ENCODE data around the gene TNFSF10.

TNFSF10 gene

DNA sequence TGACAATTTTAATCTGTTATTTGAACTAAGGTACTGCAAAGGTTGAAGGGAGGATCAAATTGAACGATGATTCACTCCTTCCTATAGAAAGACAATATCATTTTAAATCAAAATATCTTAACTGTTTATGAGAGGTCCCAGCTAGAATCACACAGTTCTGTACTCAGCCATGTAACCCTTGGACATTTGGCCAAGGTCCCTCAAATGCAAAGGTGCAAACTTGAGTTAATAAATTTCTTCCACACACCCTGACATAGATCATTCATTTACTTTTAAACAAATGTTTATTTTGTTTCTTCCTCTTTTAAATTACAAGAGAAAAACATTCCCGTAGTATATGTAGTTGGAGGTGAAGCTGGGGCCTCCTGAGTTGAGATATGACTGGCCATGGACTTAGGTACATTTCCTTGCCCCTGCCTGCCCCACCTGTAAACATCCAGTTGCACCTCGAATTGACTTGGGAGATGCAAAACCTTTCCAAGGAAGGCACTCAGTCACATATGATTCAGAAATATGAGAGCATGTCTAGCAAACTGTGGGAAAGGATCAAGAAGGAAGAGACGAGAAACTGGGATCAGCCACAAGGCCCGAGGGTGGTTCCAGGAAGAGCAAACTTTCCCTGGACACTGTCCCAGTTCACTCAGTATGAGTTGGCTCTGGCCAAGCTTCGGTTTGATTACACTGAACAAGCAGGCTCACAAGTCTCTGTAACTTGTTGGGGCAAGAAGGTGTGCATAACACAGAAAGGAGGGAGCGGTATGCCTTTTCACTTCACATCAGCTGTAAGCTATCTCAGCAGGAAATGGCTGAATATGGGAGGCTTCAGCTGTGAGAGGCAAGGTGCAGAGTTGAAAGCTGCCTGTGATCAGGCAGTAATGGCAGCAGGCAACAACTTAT is 6.7 kb downstream of the TNFSF10 start:
- no peak for DNase-seq (ENCODE audit: low read depth)

DNA sequence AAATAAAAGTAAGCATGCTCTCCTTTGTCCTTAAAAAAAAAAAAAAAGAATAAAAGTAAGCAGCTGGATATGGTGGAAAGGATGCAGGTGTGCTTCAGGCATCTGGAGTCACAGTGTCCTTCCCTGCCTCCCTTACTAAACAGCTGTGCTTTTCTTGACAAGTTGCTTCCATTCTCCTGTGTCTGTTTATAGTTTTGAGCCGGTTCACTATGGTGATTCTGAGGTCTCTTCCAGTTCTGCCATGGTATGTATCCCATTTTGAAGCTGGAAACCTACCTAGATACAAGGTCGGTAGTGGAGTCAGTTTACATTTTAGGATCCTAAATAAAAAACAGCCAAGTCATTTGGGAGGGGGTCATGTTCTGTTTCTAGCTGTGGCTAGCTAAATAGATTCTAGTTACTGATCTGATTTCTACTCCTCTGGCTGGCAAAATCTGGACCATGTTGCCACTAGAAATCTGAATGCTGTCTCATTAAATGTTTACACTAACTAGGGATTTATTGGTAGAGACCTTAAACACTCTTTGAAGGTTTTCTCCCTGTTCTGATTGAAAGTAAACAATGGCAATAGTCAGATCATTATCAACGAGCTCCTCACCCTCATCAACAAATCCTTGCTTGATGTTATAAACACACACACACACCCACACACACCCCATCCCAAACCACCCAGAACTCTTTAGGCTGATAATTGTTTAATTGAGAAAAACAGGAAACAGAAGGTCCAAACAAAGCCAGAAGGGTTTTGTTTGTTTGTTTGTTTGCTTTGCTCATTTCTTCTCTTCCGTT is 7.9 kb downstream of the TNFSF10 start:
- no peak for DNase-seq (ENCODE audit: low read depth)

DNA sequence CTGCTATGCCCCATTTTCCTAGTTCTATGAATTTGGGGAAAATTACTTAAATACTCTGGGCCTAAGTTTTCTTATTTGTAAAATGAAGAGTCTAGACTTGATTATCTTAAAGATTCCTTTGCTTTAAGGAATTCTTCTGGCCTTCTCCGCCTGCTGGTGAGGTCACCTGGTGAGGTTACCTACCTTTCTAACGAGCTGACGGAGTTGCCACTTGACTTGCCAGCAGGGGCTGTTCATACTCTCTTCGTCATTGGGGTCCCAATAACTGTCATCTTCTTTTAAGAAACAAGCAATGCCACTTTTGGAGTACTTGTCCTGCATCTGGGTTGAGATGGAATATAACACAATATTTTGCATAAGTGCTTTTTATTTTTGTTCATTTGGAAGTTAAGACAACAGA is 8.6 kb downstream of the TNFSF10 start:
- no peak for DNase-seq (ENCODE audit: low read depth)

DNA sequence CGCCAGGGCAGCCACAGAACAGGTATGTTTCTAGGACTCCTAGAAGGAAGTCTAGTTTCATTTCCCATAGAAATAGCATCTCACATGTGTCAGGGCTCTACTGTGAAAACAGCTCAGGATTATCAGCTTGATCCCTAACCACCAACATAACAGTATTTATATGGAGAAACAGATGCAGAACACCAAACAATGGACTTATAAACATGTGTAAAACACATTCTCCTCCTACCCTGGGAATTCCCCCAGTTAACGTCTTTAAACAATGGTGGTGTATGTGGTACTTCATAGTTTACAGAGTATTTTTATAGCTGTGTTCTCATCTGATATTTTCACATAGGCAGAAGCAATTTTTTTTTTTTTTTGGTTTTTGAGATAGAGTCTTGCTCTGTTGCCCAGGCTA is 9.7 kb downstream of the TNFSF10 start:
- no peak for DNase-seq (ENCODE audit: low read depth)

DNA sequence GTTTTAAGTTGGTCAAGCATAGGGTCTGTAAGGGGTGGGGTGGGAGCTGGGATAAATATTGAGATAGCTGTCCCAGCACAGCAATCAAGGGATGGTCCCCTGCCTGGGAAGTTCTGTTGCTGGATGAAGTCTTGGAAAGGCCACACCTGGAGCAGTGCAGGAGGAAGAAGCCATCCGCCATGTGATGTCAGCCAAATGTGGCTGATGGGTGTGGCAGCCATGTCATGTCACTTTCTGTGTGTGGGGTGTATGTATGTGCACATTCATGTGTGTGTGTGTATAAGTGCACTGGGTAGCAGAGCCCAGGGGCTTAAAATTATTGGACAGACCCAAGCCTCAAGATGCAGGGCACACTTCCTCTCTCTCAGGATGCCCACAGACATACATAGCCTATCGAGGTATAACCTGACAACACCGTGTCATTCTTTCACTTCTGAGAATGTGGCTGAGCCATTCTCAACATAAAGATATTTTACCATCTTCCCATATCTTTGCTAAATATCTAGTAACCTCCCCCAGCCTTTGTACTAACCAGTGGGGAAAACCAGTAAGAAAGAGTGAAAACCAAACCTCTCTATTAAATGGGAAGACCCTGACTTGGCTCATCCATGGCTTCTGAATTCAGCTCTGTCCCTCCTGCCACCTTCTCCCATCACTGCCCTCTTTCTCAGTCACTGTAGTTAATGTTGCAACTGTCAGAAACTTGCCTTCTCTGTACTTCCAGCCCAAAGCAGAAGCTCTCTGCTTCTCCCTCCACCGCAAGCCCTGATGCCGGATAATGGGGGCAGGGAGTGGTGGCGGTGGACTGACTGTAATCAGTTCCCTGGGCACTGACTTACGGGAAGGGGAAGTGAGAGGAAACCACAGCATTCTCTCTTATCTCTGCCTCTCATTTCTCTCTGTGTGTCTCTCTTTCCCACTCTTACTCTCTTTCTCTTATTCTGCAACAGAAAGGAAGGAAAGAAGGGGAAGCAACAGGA is 11.2 kb downstream of the TNFSF10 start:
- no peak for DNase-seq (ENCODE audit: low read depth)

DNA sequence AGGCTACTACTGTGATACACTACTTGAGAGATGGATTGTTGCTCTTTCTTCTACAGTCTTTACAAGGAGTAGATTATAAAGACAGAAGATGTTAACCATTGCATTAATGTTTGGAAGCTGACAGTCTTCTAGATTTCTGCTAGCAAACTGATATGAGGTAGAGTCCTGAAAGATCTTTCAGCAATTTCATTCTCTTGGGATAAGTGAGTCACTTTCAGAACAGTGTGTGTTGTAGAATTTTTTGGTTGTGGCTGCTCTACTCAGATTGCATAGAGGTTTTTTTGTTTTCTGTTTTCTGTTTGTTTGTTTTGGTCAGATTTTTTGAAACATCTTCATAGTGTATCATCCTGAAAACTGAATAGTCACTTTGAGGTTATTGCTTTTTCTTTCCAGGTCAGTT is 17.1 kb downstream of the TNFSF10 start:
- no peak for DNase-seq (ENCODE audit: low read depth)

DNA sequence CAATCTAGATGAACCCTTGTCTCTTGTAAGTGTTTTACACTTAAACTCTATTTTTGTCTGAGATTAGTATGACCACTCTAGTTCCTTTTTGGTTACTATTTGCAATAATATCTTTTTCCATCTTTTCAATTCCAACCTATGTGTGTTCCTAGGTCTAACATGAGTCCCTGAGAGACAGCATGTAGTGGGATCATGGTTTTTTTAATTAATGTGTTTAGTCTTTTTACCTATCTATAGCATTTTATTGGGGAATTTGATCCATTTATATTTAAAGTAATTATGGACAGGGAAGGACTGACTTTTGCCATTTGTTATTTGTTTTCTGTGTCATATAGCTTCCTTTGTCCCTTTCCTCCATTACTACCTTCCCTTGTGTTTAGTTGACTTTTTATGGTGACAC is 21.7 kb downstream of the TNFSF10 start:
- no peak for DNase-seq (ENCODE audit: low read depth)

DNA sequence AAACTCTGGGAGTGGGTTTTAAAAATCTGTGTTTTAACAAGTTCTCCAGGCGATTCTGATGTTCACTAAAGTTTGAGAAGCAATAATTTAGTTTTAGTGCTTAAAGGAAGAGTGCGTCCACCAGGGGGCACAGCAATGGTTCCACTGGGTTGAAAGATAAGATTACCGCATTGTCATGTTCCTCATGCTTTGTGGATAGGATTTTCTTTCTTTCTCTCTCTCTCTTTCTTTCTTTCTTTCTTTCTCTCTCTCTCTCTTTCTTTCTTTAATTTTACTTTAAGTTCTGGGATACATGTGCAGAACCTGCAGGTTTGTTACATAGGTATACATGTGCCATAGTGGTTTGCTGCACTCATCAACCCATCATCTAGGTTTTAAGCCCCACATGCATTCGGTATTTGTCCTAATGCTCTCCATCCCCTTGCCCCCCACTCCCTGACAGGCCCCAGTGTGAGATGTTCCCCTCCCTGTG is 33.0 kb downstream of the TNFSF10 start:
- peak; percentile 63 for DNase-seq (ENCODE audit: low read depth)

DNA sequence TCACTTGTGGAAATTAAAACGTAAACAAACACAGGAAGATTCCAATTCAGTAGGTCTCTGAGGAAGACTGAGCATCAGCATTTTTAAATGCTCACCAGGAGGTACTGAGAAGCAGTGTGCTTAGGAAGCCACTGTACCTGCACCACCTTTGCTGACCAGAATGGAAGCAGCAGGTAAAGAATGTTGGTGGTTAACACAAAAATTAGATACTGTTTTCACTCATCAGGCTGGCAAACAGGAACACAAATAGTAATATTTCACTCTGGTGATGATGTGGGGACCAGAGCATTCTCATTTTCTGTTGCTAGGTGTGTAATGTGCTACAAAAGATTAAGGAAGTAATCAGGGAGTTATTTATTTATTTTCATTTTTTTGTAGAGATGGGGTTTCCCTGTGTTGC is 45.1 kb downstream of the TNFSF10 start:
- DNase-seq (ENCODE audit: low read depth) = no peak

DNA sequence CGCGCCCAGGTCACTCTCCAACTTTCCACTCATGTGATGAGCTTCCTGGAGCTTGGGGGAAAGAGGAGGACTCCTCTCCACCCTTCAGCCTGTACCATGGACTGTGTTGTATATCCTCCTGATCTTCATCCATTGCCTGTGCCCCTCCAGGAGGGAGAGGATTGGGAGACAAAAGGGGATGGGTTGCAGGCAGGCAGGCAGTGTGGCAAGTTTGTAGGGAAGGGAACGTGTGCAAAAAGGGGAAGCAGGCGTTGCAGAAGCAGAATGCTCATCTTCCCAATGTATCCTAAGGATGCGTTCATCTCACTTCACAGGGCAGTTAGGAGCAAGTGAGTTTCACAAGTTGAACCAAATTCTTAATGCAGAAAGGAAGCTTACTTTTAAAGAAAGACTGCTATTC is 46.9 kb downstream of the TNFSF10 start:
- no peak for DNase-seq (ENCODE audit: low read depth)

DNA sequence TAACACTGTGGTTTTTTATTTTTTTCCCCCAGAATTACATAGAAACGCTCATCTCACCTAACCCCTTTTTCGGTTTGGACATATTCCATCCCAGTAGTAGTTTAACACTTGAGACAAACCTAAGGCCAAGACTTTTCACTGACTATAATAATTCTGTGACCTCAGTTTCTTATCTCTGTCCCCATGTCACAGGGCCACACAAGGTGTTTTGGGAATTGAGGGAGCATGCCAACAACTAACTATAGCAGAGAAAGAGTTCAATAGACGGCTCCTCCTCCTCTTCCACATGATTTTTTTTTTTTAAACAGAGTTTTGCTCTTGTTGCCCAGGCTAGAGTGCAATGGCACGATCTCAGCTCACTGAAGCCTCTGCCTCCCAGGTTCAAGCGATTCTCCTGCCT is 47.5 kb downstream of the TNFSF10 start:
- no peak for DNase-seq (ENCODE audit: low read depth)

DNA sequence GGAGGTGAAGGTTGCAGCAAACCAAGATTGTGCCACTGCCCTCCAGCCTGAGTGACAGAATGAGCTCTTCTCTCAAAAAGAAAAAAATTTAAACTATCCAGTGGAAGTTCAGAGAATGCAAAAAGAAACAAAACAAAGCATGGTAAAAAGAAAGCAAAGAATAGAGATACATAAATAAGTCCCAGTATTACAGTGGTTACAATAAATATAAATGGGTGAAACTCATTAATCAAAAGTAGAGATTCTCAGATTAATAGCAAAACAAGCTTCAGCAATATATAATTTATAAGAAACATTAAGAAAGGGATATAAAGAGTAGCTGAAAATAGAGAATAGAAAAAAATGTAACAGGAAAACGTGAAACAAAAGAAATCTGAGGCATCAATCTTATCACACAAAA is 51.3 kb downstream of the TNFSF10 start:
- DNase-seq (ENCODE audit: low read depth) = no peak

DNA sequence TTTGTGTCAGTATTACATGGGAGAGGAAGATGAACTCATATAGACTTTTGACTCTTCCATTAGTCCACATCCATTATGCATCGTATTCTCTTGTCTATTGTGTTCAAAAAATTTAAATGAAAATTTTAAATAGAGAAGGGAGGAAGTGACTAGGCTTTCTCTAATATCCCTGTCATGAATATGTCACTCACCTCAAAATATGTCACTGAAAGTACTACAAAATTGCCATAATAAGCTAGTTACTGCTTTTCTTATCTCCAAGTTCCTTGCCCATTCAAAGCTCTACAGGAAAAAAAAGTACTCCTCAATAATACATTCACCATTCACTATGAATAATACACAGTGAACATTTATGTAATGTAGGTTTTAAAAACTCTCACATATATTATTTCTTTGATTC is 52.6 kb downstream of the TNFSF10 start:
- DNase-seq (ENCODE audit: low read depth) = no peak

DNA sequence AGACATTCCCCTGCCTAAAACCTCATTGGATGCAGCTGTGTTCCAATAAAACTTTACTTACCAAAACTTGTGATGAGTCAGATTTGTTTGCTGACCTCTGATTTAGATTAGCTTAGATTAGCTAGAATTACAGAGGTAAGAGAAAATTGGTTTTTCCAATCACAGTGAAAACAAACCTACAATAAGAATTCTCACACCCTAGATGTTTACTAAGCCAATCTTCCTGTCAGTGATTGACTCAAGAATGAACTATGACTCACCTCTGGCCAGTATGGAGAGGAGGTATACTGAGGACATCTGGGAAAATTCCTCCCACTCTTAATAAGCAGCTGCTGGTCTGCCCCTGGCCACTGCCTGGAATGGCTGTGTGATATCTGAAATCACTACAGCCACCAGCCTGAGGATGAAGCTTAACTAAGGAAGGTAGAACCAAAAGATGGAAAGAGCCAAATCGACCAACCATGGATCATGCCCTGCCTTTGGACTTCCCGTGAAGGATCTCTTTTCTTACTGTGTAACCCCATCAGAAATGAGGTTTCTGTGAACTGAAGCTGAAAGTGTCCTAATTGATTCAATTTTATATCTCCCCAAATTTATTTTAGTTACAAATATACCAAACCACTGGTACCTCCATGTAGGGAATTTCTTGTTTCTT is 55.9 kb downstream of the TNFSF10 start:
- no peak for DNase-seq (ENCODE audit: low read depth)

DNA sequence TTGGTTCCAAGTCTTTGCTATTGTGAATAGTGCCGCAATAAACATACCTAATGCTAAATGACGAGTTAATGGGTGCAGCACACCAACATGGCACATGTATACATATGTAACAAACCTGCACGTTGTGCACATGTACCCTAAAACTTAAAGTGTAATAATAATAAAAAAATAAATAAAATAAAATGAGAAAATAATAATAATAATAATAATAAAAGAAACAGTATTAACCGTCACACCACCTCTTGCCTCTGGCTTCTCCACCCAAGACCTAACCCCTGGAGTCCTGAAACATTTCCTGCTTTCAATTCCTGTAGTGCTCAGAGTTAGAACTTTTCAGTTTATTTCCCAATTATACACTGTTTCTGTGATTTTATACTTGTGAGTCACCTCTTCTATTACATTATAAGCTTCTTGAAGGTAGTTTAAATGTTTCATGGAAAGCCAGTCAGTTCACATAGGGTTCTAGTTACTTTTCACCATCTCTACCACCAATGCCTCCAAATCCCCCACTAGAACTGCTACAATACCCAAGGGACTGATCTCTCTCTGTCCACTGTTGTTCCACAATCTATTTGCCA is 56.6 kb downstream of the TNFSF10 start:
- no peak for DNase-seq (ENCODE audit: low read depth)

DNA sequence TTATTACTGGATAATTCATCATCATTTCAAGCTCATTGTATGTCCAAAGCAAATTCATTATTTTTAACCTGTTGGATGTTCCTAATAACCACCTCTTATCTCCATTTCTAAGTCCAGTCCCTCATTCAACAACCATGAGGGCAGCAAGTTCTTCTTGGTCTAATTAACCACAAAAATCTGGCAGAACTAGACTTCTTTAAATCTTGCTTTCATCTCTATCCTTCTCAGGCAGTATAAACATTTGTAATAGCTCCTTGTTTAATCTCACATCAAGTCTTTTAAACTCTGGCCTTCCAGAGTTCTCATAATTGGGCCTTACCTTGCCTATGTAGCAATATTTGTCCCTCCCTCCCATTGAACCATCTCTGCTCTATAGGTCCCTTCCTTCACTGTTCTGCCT is 57.9 kb downstream of the TNFSF10 start:
- no peak for DNase-seq (ENCODE audit: low read depth)

DNA sequence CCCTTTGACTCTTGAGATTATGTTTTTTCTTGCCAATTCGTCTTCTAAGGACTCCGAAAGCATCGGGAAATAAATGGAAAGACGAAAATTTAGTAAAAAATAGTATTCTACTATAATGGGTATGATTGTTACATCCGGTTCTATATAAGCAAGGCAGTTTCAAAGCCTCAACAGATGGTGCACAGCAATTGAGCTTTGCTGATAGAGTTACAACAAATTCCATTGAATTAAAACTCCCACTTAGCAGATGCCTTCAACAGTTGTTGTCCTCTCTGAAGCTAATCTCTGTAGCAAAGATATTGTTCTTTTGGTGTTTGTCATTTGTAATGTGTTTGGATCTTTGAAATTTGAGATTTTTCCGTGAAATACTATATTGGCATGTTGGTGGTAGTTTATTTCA is 58.9 kb downstream of the TNFSF10 start:
- DNase-seq (ENCODE audit: low read depth) = no peak

DNA sequence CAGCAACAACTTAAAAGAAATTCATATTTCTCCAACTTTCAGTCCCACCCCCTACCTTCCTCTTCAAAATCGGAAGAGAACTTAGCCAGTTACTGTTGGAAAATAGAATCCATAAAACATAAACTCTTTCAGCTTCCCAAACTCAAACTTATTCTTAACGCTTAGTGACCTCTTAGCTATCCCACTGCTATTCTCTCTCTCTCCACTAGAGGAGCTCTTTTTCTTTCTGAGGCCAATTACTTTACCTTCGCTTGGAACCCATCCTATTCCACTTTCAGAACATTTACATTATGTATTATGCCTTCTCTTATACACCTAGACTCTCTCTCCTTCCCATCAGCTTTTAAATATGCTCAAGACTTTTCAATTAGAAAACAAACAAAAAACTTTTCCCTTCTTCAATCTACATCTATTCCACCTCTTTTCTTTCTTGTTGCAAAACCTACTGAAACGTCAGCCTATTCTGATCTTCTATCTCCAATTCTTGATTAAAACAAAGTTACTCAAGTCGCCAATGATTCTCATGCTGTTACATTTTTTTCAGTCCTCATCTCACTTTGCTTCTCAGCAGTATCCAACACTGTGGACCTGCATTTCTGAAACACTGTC is 61.6 kb downstream of the TNFSF10 start:
- no peak for DNase-seq (ENCODE audit: low read depth)

DNA sequence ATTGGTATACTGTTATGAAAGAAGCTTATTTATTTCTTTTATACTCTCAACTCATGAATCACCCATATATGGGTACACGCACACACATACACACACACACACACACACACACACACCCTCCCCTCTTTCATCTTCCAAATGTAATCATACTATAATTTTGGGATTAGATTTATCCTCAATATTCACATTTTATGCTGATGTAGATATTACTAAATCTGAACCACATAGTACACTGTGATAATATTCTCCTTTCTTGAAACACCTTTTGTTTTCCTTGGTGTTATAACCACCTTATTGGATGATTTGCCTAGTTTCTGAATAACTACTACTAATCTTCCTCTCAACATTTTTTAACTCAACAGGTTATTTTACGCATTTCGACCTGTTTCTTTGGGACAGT is 66.8 kb downstream of the TNFSF10 start:
- DNase-seq (ENCODE audit: low read depth) = no peak
